Lower leg skin (tissue), 4 donors: ENCODE measurements around the gene FOXP4. TPM values are rescaled to one million over a fixed set of nuclear protein-coding genes. Genes with fewer than 3 reads are reported as not detected.

Experiments used
- DNase-seq, 2 donors: peaks; one replicate each; pipeline ENCODE4 v3.0.0-alpha.2; 2019; ENCODE audit warnings: low spot score in 2 of 2
- H3K4me3 ChIP-seq: fragments of 200-600 bp; sonication (generic); 2 replicates; pipeline ENCODE4 v1.5.1; 2017; ENCODE audit warnings: mild to moderate bottlenecking, low read depth; ENCODE audit not compliant: poor library complexity, severe bottlenecking
- CTCF ChIP-seq, 3 donors: fragments of 450-650 bp; IDR thresholded peaks; one replicate each; pipeline ENCODE4 v1.5.1; 2016; ENCODE audit warnings: antibody characterized with exemption in 3 of 3, mild to moderate bottlenecking in 3 of 3, moderate library complexity in 2 of 3
- POLR2A ChIP-seq, 2 donors: fragments of 450-650 bp; IDR thresholded peaks; one replicate each; pipeline ENCODE4 v1.6.1; 2016 to 2017; ENCODE audit warnings: antibody characterized with exemption in 2 of 2, mild to moderate bottlenecking in 1 of 2, moderate library complexity in 1 of 2
- WGBS, 2 donors: methylation state at CpG; one replicate each; pipeline ENCODE4 v1.1.5; 2018; 5-methylcytosine and 5-hydroxymethylcytosine counted together
- intact Hi-C: fragments of 100-400 bp; cut with DNase I; formaldehyde crosslinking; loops from one replicate; pipeline ENCODE4 v1.15.0; 2023; ENCODE audit warnings: low total_unique reads
- total RNA-seq, 4 donors: library from RNA; depleted of rRNA; stranded (reverse); fragments of >200 nt; gene quantifications; one replicate each; pipeline ENCODE4 v1.1.0, GENCODE V29; 2016

Gene FOXP4
- total RNA-seq, 4 donors from 2014 or later: 7.5 to 11.6 (median 10.1) TPM

GRCh38 chr6:41595166-41595565 lies 49.0 kb downstream of the FOXP4 start:
- intact Hi-C loops: no loop called here
- 91 to 96% methylated on average over 6 of the region's 6 CpGs for WGBS, 2 donors
- no peak for TF ChIP-seq POLR2A (IDR thresholded peaks at IDR 0.05)
- no peak for TF ChIP-seq CTCF (IDR thresholded peaks at IDR 0.05)
- H3K4me3 ChIP-seq: no peak overlapping the region
- no peak for DNase-seq

- intact Hi-C loops: no loop called here
- WGBS, 2 donors: 88 to 95% methylated on average over 8 to 10 of the region's 10 CpGs
- TF ChIP-seq POLR2A (IDR thresholded peaks at IDR 0.05): no peak
- no peak for TF ChIP-seq CTCF (IDR thresholded peaks at IDR 0.05)
Observed at GRCh38 chr6:41596096-41596685, 50.0 kb downstream of the FOXP4 start.

GRCh38 chr6:41596807-41597206 lies 50.6 kb downstream of the FOXP4 start:
- TF ChIP-seq POLR2A (IDR thresholded peaks at IDR 0.05): no peak
- no peak for TF ChIP-seq CTCF (IDR thresholded peaks at IDR 0.05)
- DNase-seq: no peak
- no peak overlapping the region for H3K4me3 ChIP-seq
- intact Hi-C loops: no loop called here
- WGBS, 2 donors: 93 to 100% methylated on average over 8 to 10 of the region's 11 CpGs

More at GRCh38 chr6:41596096-41596685, 50.0 kb downstream of the FOXP4 start:
- no peak for DNase-seq
- no peak overlapping the region for H3K4me3 ChIP-seq

GRCh38 chr6:41597246-41598000 lies 51.2 kb downstream of the FOXP4 start:
- 87 to 88% methylated on average over 15 to 16 of the region's 19 CpGs for WGBS, 2 donors
- H3K4me3 ChIP-seq: no peak overlapping the region
- intact Hi-C loops: no loop called here
- TF ChIP-seq CTCF (IDR thresholded peaks at IDR 0.05) (no peak), POLR2A (IDR thresholded peaks at IDR 0.05) (no peak)
- DNase-seq: no peak

- no peak for DNase-seq
- H3K4me3 ChIP-seq: no peak overlapping the region
- TF ChIP-seq CTCF (IDR thresholded peaks at IDR 0.05): no peak
- no peak for TF ChIP-seq POLR2A (IDR thresholded peaks at IDR 0.05)
- intact Hi-C loops: no loop called here
- 84 to 92% methylated on average over 8 of the region's 8 CpGs for WGBS, 2 donors
Observed at GRCh38 chr6:41598670-41599014, 52.5 kb downstream of the FOXP4 start.
